ENCODE results near the gene KIAA0319L.

DNA sequence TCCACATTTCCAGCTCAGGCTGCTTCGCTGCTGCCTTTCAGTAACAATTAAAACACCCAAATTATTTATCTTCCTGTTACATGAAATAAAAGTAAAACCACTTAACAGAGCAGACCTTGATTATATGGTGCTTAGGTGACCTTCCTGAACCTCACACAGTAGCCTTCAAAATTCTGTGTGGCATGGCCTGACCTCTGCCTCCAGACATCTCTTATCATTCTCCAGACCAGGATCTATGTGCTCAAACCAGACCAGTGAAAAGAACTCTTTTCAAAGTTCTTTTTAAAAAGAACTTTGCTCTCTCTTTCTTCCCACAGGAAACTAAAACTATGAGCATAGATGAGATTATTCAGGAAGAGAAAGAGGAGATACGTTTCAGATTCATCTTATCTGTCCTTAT, 37.8 kb downstream of the KIAA0319L start:
- TF ChIP-seq CTCF (IDR thresholded peaks at IDR 0.05; ENCODE audit: low read depth, low read length, missing input control) = no peak
- TF ChIP-seq HNF4A (conservative IDR thresholded peaks at IDR 0.05) = no peak
- TF ChIP-seq SP1 (IDR thresholded peaks at IDR 0.05) = no peak
- TF ChIP-seq TAF1 (conservative IDR thresholded peaks at IDR 0.05) = no peak

Measured in liver (tissue), 3 donors.